Kidney epithelial cell (primary cell): ENCODE results near the gene DPYSL4. TPM values are rescaled to one million over a fixed set of nuclear protein-coding genes. Genes with fewer than 3 reads are reported as not detected.
"Not testable (repeated sequence)": the region's sequence is repeated elsewhere in the genome, so short reads cannot be mapped to it uniquely, and the experiment has no call there.

Source experiments
- DNase-seq: peaks from one replicate; pipeline ENCODE4 v3.0.0-alpha.2; 2010; ENCODE audit warnings: low read depth
- H3K27me3 ChIP-seq: 2 replicates; pipeline ENCODE4 v1.6.0; 2011; ENCODE audit warnings: low read length; ENCODE audit not compliant: control insufficient read depth, insufficient read depth
- H3K36me3 ChIP-seq: 2 replicates; pipeline ENCODE4 v1.5.1; 2011; ENCODE audit warnings: low read length; ENCODE audit not compliant: control insufficient read depth, insufficient read depth
- H3K4me3 ChIP-seq: 2 replicates; pipeline ENCODE4 v1.5.1; 2011; ENCODE audit warnings: low read depth, mild to moderate bottlenecking, control low read depth, low read length
- CTCF ChIP-seq: IDR thresholded peaks from 2 replicates; pipeline ENCODE4 v1.5.1; 2011; ENCODE audit warnings: mild to moderate bottlenecking, moderate library complexity, low read length, control low read depth, inconsistent platforms; ENCODE audit not compliant: insufficient read depth, poor library complexity, severe bottlenecking
- total RNA-seq: library from RNA; depleted of rRNA; stranded (reverse); fragments of >200 nt; gene quantifications from 2 replicates; pipeline ENCODE4 v1.2.3, GENCODE V29; 2015

Gene DPYSL4
- total RNA-seq, 1 donor from 2014 or later = 15.3 TPM

GRCh38 chr10:132209978-132210530, 23.3 kb downstream of the DPYSL4 start:
- H3K27me3 ChIP-seq = no peaks in the 10 kb centered on the region
- no peak overlapping the region for H3K4me3 ChIP-seq
- TF ChIP-seq CTCF = no peak
- DNase-seq = no peak
- no peaks in the 10 kb centered on the region for H3K36me3 ChIP-seq

- DNase-seq = no peak
- Histone ChIP-seq H3K27me3 (no peaks in the 10 kb centered on the region), H3K36me3 (no peaks in the 10 kb centered on the region), H3K4me3 (no peak overlapping the region)
- TF ChIP-seq CTCF = no peak
Measured at GRCh38 chr10:132210766-132211165, 24.0 kb downstream of the DPYSL4 start.

- Histone ChIP-seq H3K27me3 (no peaks in the 10 kb centered on the region), H3K4me3 (no peak overlapping the region), H3K36me3 (no peaks in the 10 kb centered on the region)
- DNase-seq = no peak
- no peak for TF ChIP-seq CTCF
Measured at GRCh38 chr10:132211246-132211645, 24.5 kb downstream of the DPYSL4 start.

- no peak for DNase-seq
- no peaks in the 10 kb centered on the region for H3K36me3 ChIP-seq
- no peak overlapping the region for H3K4me3 ChIP-seq
- no peaks in the 10 kb centered on the region for H3K27me3 ChIP-seq
- no peak for TF ChIP-seq CTCF
Measured at GRCh38 chr10:132212816-132213215, 26.1 kb downstream of the DPYSL4 start.

- no peaks in the 10 kb centered on the region for H3K27me3 ChIP-seq
- DNase-seq = no peak
Measured at GRCh38 chr10:132213917-132214316, 27.2 kb downstream of the DPYSL4 start.

GRCh38 chr10:132216441-132216840, 29.7 kb downstream of the DPYSL4 start:
- H3K36me3 ChIP-seq, H3K27me3 ChIP-seq, DNase-seq, H3K4me3 ChIP-seq: not testable (repeated sequence)

More at GRCh38 chr10:132213917-132214316, 27.2 kb downstream of the DPYSL4 start:
- no peak for TF ChIP-seq CTCF
- Histone ChIP-seq H3K36me3 (no peaks in the 10 kb centered on the region), H3K4me3 (no peak overlapping the region)
